SU-DHL-6 (cell line): Measurements from ENCODE around the gene YIF1A.

Experiments used
- CTCF ChIP-seq: fragments of 200-600 bp; sonication (generic); IDR thresholded peaks from one replicate; pipeline ENCODE4 v1.5.1; 2017; ENCODE audit warnings: antibody characterized with exemption, mild to moderate bottlenecking, low read length, moderate library complexity; ENCODE audit not compliant: insufficient read depth, poor library complexity, severe bottlenecking
- EZH2phosphoT487 ChIP-seq: fragments of 200-600 bp; sonication (generic), shearing (Covaris generic); conservative IDR thresholded peaks from 2 replicates; pipeline ENCODE4 v1.6.1; 2018; ENCODE audit warnings: mild to moderate bottlenecking, antibody characterized with exemption, low read length, moderate library complexity, mixed read lengths

GRCh38 chr11:66328302-66329144 is 39.6 kb upstream of the YIF1A start:
- TF ChIP-seq CTCF: peak; percentile 75
- no peak for TF ChIP-seq EZH2phosphoT487
